HCT116 (cell line): ENCODE measurements around the gene SLC8A2.

Experiments
- ELF1 ChIP-seq: IDR thresholded peaks from 2 replicates; pipeline ENCODE4 v1.6.1; 2012; ENCODE audit warnings: low read depth, borderline replicate concordance
- EZH2 ChIP-seq: fragments of 200-600 bp; sonication (generic); IDR thresholded peaks from 2 replicates; pipeline ENCODE4 v1.6.1; 2017; ENCODE audit warnings: antibody characterized with exemption, mixed run types
- POLR2A ChIP-seq: IDR thresholded peaks from 2 replicates; pipeline ENCODE4 v1.7.0; 2011; ENCODE audit warnings: borderline replicate concordance; ENCODE audit not compliant: insufficient read depth, insufficient read length; ENCODE audit errors: extremely low read depth
- RAD21 ChIP-seq: IDR thresholded peaks from 2 replicates; pipeline ENCODE4 v1.6.1; 2012; ENCODE audit warnings: low read depth, mild to moderate bottlenecking
- SRF ChIP-seq: IDR thresholded peaks from 2 replicates; pipeline ENCODE4 v1.6.1; 2012; ENCODE audit warnings: low read depth
- YY1 ChIP-seq: IDR thresholded peaks from 2 replicates; pipeline ENCODE4 v1.6.1; 2011; ENCODE audit warnings: low read length, low read depth, moderate library complexity, mild to moderate bottlenecking; ENCODE audit not compliant: insufficient replicate concordance; ENCODE audit errors: extremely low read depth
- ZFX ChIP-seq: fragments of 450-650 bp; IDR thresholded peaks from 2 replicates; pipeline ENCODE4 v1.6.1; 2017
- ZNF274 ChIP-seq: fragments of 200-500 bp; sonication (Bioruptor generic); IDR thresholded peaks from 2 replicates; pipeline ENCODE4 v1.6.1; 2014; ENCODE audit warnings: mild to moderate bottlenecking, low read depth, low read length, inconsistent platforms
- TF ChIP-seq, protein P1 (sequence below), 3 experiments: fragments of 200-600 bp in 1 of 3; sonication (generic) in 1 of 3; IDR thresholded peaks in 2 of 3; conservative IDR thresholded peaks in 1 of 3; 2 replicates each; pipeline ENCODE4 v1.5.1; 2012 to 2017; ENCODE audit warnings: low read depth in 2 of 3, low read length in 2 of 3, antibody characterized with exemption in 1 of 3, borderline replicate concordance in 1 of 3, control low read depth in 1 of 3, mild to moderate bottlenecking in 1 of 3, mixed read lengths in 1 of 3, mixed run types in 1 of 3, moderate library complexity in 1 of 3; ENCODE audit not compliant: insufficient read depth in 1 of 3
- TF ChIP-seq, protein P2 (sequence below): IDR thresholded peaks from 2 replicates; pipeline ENCODE4 v1.6.1; 2012

DNA sequence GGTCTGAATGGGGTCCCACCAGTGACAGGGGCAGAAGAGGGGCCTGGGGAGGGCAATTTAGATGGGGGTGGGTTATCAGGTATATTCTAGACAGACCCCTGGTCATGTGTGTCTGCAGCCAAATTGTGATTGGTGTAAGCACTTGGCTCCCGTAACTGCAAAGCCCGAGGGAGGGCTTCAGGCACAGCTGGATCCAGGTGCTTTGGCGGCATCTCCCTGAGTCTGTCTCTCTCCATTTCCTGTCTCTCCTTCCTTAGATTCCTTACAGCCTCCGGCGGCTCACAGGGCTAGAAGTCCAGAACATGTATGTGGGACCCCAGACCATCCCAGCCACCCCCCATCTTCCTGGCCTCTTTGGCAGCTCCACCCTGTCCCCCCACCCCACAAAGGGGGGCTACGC is 91.1 kb downstream of the SLC8A2 start:
- TF ChIP-seq, protein P1, sequence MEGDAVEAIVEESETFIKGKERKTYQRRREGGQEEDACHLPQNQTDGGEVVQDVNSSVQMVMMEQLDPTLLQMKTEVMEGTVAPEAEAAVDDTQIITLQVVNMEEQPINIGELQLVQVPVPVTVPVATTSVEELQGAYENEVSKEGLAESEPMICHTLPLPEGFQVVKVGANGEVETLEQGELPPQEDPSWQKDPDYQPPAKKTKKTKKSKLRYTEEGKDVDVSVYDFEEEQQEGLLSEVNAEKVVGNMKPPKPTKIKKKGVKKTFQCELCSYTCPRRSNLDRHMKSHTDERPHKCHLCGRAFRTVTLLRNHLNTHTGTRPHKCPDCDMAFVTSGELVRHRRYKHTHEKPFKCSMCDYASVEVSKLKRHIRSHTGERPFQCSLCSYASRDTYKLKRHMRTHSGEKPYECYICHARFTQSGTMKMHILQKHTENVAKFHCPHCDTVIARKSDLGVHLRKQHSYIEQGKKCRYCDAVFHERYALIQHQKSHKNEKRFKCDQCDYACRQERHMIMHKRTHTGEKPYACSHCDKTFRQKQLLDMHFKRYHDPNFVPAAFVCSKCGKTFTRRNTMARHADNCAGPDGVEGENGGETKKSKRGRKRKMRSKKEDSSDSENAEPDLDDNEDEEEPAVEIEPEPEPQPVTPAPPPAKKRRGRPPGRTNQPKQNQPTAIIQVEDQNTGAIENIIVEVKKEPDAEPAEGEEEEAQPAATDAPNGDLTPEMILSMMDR (IDR thresholded peaks at IDR 0.05 in 2 of 3, conservative IDR thresholded peaks at IDR 0.05 in 1 of 3; ENCODE audit: borderline replicate concordance in 1 of 3, insufficient read depth in 1 of 3, low read depth in 2 of 3, low read length in 2 of 3): no peak
- TF ChIP-seq POLR2A: no peak
- TF ChIP-seq EZH2: no peak
- TF ChIP-seq ELF1: no peak
- TF ChIP-seq ZFX: no peak
- TF ChIP-seq SRF: no peak
- TF ChIP-seq YY1: no peak
- TF ChIP-seq RAD21: no peak
- TF ChIP-seq, protein P2, sequence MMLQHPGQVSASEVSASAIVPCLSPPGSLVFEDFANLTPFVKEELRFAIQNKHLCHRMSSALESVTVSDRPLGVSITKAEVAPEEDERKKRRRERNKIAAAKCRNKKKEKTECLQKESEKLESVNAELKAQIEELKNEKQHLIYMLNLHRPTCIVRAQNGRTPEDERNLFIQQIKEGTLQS: no peak
- TF ChIP-seq ZNF274: no peak
